Measurements from ENCODE around the gene COA1.
A peak's percentile ranks its signal among the peaks of the same experiment; 100 is the strongest.
"Not testable (repeated sequence)": the region's sequence is repeated elsewhere in the genome, so short reads cannot be mapped to it uniquely, and the experiment has no call there.

The COA1 gene

GRCh38 chr7:43758029-43758821 lies 28.9 kb upstream of the COA1 start, which contains the start of gene BLVRA:
Gene BLVRA, plus strand, starts transcription at chr7:43758680. Its CDS starts 12,479 bp downstream, at chr7:43771159.
- no peak for DNase-seq

- no peak for DNase-seq
These were observed 27.9 kb upstream of the COA1 start for GRCh38 chr7:43757073-43757720.

GRCh38 chr7:43756368-43757072 lies 27.2 kb upstream of the COA1 start:
- DNase-seq, result no peak

- DNase-seq, result no peak
These were observed 25.3 kb upstream of the COA1 start for GRCh38 chr7:43754596-43754995.

GRCh38 chr7:43753843-43754242 lies 24.5 kb upstream of the COA1 start:
- no peak for DNase-seq

- no peak for DNase-seq
These were observed 24.0 kb upstream of the COA1 start for GRCh38 chr7:43753271-43753810.

GRCh38 chr7:43752411-43752810 lies 23.1 kb upstream of the COA1 start:
- DNase-seq, result no peak

GRCh38 chr7:43750016-43750887 lies 20.9 kb upstream of the COA1 start:
- no peak for DNase-seq

- no peak for DNase-seq
These were observed 20.1 kb upstream of the COA1 start for GRCh38 chr7:43749383-43749940.

- DNase-seq, result no peak
These were observed 18.2 kb upstream of the COA1 start for GRCh38 chr7:43747328-43748105.

GRCh38 chr7:43742692-43743091 lies 13.4 kb upstream of the COA1 start:
- no peak for DNase-seq

GRCh38 chr7:43737467-43738127 lies 8.3 kb upstream of the COA1 start:
- DNase-seq, result no peak

- DNase-seq, result peak; percentile 28 to 57
These were observed 6.7 kb upstream of the COA1 start for GRCh38 chr7:43735802-43736603.

- no peak for DNase-seq
These were observed 6.1 kb upstream of the COA1 start for GRCh38 chr7:43735403-43735801.

GRCh38 chr7:43734575-43735332 lies 5.4 kb upstream of the COA1 start:
- DNase-seq, result not testable (repeated sequence)

- not testable (repeated sequence) for DNase-seq
These were observed 2.2 kb upstream of the COA1 start for GRCh38 chr7:43731494-43731893.

- DNase-seq, result no peak
These were observed 563 bp upstream of the COA1 start for GRCh38 chr7:43729924-43730248.

- no peak for DNase-seq
These were observed 1.8 kb downstream of the COA1 start for GRCh38 chr7:43727494-43727893.

GRCh38 chr7:43727003-43727402 lies 2.3 kb downstream of the COA1 start:
- no peak for DNase-seq

All from AML-193 (cell line).